SKM-1 (cell line): Measurements from ENCODE around the gene RFX2.
"Not testable (repeated sequence)": the region's sequence is repeated elsewhere in the genome, so short reads cannot be mapped to it uniquely, and the experiment has no call there.

ENCODE experiments used
- DNase-seq: peaks from one replicate; lab custom pipeline; 2025; ENCODE audit not compliant: unreplicated experiment; lab: John Stamatoyannopoulos, UW

The RFX2 gene

DNA sequence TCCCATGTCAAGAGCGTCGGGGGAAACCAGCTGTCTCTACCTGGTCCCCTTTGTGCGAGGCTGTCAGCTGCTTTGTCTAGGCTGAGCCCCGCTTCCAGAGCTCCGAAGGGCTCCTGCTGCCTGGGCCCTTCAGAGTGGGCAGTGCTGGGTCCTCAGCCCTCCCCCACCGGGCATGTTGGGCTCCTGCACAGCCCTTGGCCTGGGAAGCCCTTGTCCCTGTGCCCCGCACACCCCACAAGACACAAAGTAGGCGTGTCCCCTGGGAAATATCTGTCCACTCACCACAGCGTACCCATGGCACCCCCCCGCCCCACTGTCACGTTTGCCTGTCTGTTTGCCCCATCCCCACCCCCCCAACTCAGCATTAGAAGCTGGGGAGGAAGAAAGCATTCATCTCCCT, 92.7 kb downstream of the RFX2 start:
- no peak for DNase-seq

DNA sequence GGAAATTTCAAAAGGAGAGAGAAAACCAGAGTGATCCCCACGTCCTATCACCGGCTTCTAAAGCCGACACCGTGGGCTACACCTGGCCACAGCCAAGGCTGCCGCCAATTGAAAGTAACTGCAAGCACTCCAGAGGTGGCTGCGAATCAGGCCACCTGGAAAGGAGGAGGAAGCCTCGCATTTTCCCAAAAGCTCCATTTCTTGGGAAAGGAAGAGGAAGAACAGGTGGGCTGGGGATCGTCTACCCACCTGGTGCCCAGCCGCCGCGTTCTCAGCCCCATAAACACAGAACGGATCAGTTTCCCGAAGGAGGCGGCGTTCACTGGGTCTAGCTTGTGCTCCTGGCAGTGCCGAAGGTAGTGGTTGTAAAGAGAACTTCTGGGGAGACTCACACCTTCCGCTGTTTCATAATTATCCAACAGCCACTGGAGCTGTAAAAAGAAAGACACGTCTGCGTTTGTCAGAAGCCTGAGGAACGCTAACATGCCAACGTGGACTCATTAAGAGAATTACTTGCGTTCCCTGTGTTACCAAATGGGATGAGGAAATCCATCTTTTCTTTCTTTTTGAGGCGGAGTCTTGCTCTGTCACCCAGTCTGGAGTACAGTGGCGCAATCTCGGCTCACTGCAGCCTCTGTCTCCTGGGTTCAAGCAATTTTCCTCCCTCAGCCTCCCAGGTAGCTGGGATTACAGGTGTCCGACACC, 94.3 kb downstream of the RFX2 start:
- DNase-seq = no peak

DNA sequence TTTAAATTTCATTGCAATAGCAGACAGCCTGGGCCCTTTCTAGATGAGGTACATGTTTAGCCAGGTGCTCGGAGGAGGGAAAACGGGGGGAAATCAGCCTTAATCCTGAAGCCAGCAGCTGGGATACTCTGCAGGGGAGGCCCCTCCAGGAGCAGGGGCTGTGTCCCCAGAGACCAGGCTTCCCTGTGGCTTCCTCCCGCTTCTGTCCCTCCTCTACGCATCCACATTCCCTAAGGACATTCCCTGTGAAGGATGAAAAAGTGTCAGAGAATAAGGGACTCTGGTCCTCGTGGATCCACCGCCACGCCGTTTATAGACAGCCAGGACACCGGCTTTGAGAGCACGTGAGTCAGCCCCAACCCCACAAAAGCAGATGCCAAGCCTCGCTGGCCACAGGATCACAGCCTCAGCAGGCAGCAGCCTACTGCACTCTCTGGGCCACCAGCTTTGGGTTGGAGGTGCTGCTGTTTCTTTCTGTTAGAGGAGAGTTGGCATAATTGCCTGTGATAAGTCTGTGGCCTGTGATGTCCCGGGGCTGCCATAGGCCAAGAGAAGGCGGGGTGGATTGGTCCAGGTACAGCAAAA, 95.7 kb downstream of the RFX2 start:
- DNase-seq = no peak

DNA sequence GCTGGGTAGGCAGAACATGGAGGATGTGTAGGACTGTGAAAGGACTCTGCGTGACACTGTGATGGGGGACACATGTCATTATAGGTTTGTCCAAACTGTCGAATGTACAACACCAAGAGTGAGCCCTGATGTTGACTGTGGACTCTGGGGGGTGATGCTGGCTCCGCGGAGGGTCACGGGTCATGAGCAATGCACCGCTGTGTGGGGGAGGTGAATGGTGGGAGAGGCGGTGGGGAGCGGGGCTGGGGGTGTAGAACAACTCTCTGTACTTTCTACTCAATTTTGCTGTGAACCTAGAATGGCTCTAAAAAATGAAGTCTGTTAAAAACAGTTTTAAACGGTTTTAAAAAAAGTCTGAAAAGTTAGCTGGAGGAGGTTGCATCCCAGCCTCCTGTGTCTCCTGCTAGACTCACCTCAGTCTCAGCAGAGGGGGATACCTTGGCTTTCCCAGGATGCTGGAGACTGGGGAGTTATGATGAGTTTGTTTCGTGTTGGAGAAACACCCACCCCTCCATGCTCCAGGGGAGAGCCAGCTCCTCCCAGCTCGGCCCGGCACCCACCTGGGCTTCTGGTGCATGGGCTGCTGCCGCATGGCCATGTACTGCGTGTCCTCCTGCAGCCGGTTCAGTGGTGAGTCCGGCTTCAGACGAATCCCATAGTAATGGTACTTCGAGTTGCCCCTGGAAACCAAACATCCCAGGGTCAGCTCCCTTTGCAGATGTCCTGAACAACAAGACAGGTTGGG, 97.7 kb downstream of the RFX2 start:
- DNase-seq = no peak

DNA sequence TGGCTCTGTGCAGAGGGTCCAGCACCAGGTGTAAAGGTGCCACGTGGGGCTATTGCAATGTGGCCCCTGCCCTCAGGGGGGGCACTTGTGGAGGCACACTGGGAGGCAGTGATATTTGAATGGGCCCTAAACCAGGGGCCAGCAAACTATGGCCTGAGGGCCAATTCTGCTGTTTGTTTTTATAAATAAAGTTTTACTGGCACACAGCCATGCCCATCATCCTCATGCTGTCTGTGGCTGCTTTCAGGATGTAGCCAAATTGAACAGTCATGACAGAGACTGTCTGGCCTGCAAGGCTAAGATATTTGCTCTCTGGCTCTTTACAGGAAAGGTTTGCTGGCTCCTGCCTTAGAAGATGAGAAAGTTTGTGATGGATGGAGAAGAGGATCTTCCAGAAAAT, 98.5 kb downstream of the RFX2 start:
- no peak for DNase-seq

DNA sequence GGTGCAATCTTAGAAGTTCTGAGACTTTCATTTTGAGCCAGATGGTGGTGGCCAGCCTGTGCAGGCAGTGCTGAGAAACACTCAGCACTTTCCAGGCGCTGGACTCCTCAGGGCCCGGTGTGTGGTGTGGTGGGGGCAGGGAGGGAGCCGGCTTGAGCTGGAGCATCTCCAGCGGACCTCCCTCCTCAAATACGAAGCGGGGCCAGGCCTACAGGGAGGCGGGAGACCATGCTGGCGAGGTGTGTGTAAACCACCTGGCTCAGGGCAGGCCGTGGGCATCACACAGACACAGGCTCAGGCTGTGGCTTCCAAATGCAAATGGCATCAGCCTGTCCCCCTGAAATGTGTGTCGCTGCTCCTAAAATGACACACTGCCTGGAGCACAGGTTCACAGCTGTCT, 99.1 kb downstream of the RFX2 start:
- DNase-seq = no peak

DNA sequence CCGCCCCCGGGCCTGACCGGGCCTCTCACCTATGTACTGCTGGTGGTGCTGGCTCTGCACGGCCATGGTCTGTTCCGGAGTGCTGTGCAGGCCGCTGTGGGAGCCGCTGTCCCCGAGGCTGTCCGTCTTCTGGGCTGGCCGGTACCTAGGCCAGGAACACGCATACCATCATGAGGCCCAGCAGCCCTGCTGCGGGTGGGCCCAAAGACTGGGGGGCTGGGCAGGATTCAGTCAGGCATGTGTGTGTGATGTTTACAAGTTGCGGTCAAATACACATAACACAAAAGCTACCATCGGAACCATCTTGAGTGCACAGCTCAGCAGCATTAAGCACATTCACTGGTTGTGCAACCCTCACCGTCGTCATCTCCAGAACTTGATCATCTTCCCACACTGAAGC, 100.2 kb downstream of the RFX2 start:
- DNase-seq = no peak

DNA sequence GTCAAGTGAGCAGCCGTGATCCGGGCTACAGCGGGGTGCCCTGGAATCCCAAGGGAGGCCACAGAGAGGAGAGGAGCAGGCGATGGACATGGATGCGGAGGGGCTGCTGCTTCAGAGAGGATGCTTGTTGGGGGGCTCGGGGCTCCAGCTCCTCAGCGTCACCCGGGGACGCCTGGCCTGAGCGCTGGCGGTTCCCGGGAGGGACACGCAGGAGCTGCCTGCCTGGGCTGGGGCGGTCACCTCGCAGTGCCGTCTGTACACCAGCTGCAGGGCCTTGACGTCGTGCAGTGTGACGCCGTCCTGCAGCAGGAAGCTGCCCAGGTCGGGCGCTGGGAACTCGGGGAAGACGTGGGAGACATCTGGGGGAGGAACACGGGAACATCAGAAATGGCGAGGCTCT, 102.4 kb downstream of the RFX2 start:
- DNase-seq = no peak

DNA sequence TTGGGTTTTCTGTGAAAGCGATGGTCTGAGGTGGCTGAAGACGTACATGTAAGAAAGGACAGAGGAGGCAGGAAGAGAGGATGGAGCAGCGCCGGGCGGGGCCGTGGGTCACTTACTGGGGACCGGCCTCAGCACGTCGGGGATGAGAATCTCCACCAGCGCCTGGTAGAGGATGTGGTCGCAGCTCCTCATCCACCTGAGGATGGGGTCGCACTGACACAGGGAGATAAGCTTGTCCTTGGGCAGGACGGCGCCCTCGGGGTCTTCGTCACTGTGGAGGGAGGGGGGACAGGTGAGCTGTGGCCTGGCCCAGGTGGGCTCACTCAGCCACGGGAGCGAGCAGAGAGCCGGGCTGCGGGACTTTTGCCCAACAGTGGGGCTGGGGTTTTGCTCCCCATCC, 103.4 kb downstream of the RFX2 start:
- DNase-seq = no peak

DNA sequence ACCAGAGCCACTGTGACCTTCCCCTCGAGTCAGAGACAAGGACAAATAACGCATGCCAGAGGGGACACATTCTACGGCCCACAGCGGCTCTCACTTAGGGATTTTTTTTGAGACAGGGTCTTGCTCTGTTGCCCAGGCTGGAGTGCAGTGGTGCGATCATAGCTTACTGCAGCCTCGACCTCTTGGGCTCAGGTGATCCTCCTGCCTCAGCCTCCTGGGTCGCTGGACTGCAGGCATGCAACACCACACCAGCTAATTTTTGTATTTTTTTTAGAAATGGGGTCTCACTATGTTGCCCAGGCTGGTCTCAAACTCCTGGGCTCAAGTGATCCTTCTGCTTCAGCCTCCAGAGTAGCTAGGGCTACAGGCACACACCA, 104.2 kb downstream of the RFX2 start:
- DNase-seq = not testable (repeated sequence)

DNA sequence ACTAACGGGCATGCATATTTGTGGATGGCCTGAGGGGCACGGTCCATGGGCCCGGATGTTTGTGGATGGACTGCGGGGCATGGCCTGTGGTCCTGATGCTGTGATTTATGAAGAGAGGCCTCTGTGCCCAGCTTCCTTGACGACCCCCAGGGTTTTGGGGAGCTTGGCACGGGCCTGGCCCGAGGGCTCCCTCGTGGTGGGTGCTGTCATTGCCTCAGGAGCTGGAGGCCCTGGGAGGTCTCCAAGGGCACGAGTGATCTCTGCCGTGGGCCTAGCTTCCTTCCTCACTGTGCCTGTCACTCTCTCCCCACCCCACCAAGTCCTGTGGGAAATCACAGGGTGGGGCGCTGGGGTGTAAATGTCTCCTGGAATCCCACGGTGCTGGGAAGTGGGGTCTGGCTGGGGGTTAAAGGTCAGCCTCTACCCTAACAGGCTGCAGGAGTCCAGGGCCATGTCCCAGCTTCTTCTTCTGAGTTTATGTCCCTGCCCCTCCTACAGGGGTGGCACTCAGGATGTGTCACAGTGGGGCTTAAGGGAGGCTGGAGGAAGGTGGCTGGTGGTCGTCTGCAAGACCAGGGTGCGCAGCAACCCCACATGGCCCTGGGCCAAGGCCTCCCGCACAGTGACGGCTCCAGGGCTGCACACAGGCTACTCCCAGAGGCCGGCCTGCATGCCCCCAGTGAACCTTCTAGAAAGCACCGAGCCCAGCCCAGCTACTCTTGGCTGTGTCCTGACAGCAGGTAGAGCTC, 104.8 kb downstream of the RFX2 start:
- DNase-seq = no peak

DNA sequence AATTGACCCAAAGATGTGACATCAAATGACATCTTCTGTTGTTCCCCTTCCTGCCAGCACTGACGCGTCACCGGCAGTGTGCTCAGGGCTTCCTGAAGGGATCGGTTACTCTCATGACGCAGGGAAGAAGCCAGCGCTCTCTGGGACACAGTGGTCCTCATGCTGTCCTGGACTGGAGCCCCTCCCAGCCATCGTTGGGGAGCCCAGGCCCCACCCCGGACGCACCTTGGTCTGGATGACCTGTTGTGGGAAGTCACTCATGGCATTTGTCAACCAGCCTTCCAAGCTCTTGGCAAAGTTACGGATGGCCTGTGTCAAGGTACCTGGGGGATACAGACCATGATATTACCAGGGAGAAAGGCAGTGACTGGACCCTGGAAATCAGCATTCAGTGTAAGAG, 106.3 kb downstream of the RFX2 start:
- DNase-seq = no peak

DNA sequence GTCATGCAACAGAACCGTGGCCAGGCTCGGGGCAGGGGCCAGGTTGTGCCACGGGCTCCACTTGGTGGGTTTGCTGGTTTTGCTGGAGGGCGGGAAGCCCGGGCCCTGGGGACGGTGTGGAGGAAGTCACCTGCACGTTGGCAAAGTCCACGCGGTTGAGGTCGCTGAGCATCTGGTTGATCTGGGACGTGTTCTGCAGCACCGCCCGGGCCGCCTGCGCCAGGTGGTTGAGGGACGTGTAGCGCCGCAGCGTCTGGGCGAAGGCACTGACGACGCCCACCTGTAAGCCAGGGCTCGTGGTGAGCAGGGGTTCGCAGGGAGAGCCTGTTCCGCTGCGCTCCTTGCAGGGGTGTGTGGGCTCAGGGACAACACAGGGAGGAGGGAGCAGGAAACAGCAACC, 107.7 kb downstream of the RFX2 start:
- DNase-seq = no peak

DNA sequence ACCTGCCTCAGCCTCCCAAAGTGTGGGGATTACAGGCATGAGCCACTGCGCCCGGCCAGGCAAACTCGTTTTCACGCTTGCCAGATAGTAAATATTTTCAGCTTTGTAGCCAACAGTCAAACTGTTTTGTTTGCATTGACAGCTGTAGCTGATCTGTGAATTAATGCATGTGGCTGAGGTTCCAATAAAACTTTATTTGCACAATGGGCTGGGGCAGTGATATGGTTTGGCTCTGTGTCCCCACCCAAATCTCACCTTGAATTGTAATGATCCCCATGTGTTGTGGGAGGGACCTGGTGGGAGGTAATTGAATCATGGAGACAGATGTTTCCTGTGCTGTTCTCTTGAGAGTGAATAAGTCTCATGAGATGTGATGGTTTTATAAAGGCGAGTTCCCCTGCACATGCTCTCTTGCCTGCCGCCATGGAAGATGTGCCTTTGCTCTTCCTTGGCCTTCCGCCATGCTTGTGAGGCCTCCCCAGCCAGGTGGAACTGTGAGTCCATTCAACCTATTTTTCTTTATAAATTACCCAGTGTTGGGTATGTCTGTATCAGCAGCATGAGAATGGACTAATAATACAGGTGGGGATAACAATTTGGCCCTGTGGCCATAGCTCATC, 110.0 kb downstream of the RFX2 start:
- no peak for DNase-seq

DNA sequence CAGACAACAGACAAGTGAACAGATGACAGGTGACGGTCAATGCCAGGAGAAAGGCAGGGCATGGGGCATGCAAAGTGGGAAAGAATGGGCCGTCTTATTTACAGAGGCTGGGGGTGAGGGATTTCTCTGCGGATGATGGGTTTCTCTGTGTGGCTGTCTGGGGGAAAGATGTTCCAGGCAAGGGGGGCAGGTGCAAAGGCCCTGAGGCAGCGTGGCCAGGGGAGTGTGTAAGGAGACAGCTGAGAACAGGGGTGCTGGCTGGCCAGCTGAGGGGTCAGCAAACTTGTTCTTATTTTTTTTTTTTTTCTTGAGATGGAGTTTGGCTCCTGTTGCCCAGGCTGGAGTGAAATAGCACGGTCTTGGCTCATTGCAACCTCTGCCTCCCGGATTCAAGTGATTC, 110.6 kb downstream of the RFX2 start:
- no peak for DNase-seq

DNA sequence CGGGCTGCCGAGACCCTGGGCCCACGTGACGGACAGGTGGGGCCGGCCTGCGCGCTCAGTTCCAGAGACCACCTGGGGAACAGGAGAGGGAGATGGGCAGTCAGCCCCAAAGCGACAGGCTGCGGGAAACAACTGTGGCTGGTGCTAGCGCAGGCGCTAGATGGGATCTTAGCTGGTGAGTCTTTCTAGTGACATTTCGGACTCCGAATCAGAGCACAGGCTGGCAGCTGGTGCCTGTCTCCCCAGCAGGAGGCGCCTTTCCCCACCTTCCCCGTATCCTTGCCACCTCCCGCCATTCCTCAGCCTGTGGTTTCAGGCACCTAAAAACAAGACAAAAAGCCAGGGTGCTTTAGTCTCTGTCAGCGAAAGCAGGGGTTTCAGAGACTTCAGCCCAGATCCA, 112.9 kb downstream of the RFX2 start:
- no peak for DNase-seq

DNA sequence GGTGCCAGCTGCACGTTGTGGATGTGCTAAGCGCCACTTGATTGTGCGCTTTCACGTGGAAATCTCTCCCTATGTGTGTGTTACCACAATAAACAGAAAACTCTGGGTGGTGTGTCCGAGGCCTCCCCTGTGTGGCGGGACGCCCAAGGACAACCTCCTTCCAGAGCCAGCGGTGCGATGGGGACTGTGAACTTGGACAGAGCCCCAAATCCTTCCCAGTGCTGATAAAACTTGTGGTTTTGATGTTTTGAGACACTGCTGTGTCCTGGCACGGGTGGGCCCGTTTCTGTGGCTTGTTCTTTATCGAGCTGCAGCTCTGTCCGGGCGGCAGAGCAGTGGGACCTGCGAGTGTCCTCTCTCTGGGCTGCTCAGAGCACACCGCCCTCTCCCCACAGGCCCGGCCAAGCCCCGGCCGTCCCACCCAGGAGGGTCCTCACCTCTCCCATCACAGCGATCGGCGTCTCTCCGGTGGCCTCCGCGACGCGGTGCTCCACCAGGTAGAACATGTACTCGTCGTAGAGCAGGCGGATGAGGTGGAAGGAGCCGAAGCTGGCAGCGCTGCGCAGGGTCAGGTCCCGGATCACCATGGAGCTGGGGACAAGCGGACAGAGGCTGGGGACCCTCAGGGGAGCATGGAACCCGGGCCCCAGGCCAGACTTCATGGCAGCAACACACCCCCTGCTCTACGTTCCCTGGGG, 113.5 kb downstream of the RFX2 start:
- no peak for DNase-seq

DNA sequence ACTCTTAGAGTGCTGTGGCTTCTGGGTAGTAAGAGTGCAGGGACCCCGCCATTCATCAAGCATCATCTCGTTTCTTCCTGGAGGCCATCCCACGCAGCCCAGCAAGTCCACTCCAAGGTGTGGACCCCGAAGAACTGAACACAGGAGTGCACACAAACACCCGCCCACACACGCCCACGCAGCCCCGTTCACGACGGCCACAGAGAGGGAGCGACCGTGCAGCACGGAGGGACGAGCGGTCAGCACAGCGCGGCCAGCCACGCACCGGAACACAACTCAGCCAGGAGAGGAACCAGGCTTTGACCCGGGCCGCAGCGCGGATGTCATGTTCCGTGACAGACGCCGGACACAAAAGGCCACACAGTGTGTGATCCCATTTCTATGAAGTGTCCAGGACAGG, 114.2 kb downstream of the RFX2 start:
- no peak for DNase-seq

DNA sequence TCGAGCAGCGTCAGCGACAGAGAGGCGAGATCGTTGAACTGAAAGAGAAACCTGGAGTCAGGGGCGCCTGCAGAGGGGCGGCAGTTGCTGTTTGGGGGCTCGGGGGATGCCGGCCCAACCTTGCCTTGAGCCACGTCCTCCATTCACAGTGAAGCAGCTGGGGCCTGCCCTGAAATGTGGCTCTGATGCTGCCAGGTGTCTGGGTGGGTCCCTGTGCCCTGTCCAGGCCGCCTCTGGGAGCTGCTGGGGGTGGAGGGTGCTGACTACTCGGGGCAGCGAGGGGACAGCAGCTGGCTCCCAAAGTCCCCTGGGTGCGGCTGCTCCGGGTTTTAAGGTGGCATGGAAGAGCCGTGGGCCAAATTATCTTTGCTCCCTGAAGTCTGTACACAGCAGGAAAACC, 114.7 kb downstream of the RFX2 start:
- no peak for DNase-seq

DNA sequence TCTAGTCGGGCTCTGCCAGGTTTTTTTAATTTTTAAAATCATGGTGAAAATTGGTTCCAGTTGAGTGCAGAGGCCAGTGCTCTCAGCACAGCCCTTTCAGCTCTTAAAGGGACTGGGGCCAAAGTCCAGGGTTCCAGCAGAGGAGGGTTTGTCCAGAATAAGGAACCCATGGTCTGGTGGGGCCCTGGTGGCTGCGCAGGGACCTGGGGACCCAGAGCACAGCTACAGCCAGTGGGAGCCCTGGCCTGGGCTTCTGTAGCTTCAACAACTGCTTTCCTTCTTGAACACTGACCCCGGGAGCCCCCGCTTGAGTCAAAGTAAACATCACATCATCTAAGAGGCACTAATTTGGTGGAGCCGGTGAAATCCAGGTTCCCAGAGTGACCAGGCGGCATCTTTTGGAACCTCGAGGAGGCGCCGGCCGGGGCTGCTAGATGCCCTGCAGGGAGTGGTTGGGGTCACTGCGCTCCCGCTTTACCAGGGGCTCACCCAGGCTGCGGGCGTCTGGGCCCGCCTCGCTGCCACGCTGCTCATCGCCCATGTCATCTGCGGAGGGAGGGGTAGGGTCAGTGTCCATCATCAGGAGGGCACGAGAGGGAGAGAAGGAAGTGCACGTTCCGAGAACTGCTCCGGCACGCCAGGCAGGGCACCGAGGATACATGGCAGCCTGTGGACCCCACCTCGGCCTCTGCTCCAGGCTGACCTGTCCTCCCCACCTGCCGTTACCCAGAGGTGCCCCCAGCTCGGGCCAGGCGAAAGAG, 115.7 kb downstream of the RFX2 start:
- DNase-seq = no peak
